GM18502 (cell line): Measurements from ENCODE around the gene TNFRSF18.

Experiments used
- ATAC-seq: cut with Tn5 transposase; IDR thresholded peaks from one replicate; pipeline ENCODE4 v1.9.1; 2021; ENCODE audit warnings: mild to moderate bottlenecking; ENCODE audit not compliant: unreplicated experiment, poor library complexity

The TNFRSF18 gene

GRCh38 chr1:1240822-1241587, 34.6 kb upstream of the TNFRSF18 start:
- ATAC-seq: no peak

GRCh38 chr1:1240348-1240732, 33.9 kb upstream of the TNFRSF18 start:
- no peak for ATAC-seq

GRCh38 chr1:1239614-1240347, 33.4 kb upstream of the TNFRSF18 start:
- ATAC-seq: no peak

- ATAC-seq: no peak
Observed at GRCh38 chr1:1239227-1239613, 32.8 kb upstream of the TNFRSF18 start.

- no peak for ATAC-seq
Observed at GRCh38 chr1:1238702-1239178, 32.3 kb upstream of the TNFRSF18 start.

GRCh38 chr1:1237874-1238701, 31.7 kb upstream of the TNFRSF18 start:
- no peak for ATAC-seq

GRCh38 chr1:1236945-1237873, 30.8 kb upstream of the TNFRSF18 start:
- no peak for ATAC-seq

GRCh38 chr1:1236176-1236763, 29.9 kb upstream of the TNFRSF18 start:
- no peak for ATAC-seq

- ATAC-seq: no peak
Observed at GRCh38 chr1:1235016-1235744, 28.8 kb upstream of the TNFRSF18 start.

- no peak for ATAC-seq
Observed at GRCh38 chr1:1234180-1234808, 27.9 kb upstream of the TNFRSF18 start.

GRCh38 chr1:1233567-1233892, 27.1 kb upstream of the TNFRSF18 start:
- ATAC-seq: no peak

- ATAC-seq: no peak
Observed at GRCh38 chr1:1232796-1233566, 26.6 kb upstream of the TNFRSF18 start.

- ATAC-seq: no peak
Observed at GRCh38 chr1:1232208-1232795, 25.9 kb upstream of the TNFRSF18 start, which contains the start of gene B3GALT6. Gene B3GALT6, plus strand, starts transcription at chr1:1232237. Its CDS starts 42 bp downstream, at chr1:1232279.

- ATAC-seq: peak; percentile 87
Observed at GRCh38 chr1:1231400-1232207, 25.2 kb upstream of the TNFRSF18 start, which contains the start of gene SDF4. Gene SDF4, minus strand, starts transcription at chr1:1232001. Its CDS starts 3,229 bp downstream, at chr1:1228772.

GRCh38 chr1:1230656-1231399, 24.4 kb upstream of the TNFRSF18 start:
- no peak for ATAC-seq

GRCh38 chr1:1229770-1230169, 23.4 kb upstream of the TNFRSF18 start:
- no peak for ATAC-seq
